UCSD-AML1 (cell line): Measurements from ENCODE around the gene DYRK4.

Experiments used
- DNase-seq: peaks from one replicate; lab custom pipeline; 2025; ENCODE audit not compliant: unreplicated experiment; lab: John Stamatoyannopoulos, UW

DYRK4 gene

GRCh38 chr12:4558171-4558570, 3.8 kb upstream of the DYRK4 start:
- no peak for DNase-seq

GRCh38 chr12:4563336-4563735, 1.3 kb downstream of the DYRK4 start:
- DNase-seq: no peak

GRCh38 chr12:4564818-4565217, 2.8 kb downstream of the DYRK4 start:
- no peak for DNase-seq

- no peak for DNase-seq
Measured at GRCh38 chr12:4566474-4566873, 4.5 kb downstream of the DYRK4 start.

GRCh38 chr12:4567073-4567881, 5.3 kb downstream of the DYRK4 start:
- peak; percentile 19 for DNase-seq

- no peak for DNase-seq
Measured at GRCh38 chr12:4569261-4569660, 7.3 kb downstream of the DYRK4 start.

- DNase-seq: no peak
Measured at GRCh38 chr12:4572680-4573079, 10.7 kb downstream of the DYRK4 start.

- DNase-seq: peak; percentile 25
Measured at GRCh38 chr12:4579305-4580102, 17.5 kb downstream of the DYRK4 start.

GRCh38 chr12:4580281-4580688, 18.3 kb downstream of the DYRK4 start:
- DNase-seq: no peak

- DNase-seq: no peak
Measured at GRCh38 chr12:4584281-4584680, 22.3 kb downstream of the DYRK4 start.

GRCh38 chr12:4584896-4585295, 22.9 kb downstream of the DYRK4 start:
- no peak for DNase-seq

- DNase-seq: no peak
Measured at GRCh38 chr12:4586500-4586899, 24.5 kb downstream of the DYRK4 start.

GRCh38 chr12:4587108-4587507, 25.1 kb downstream of the DYRK4 start:
- DNase-seq: no peak

- no peak for DNase-seq
Measured at GRCh38 chr12:4588916-4589315, 26.9 kb downstream of the DYRK4 start.

GRCh38 chr12:4589941-4590340, 27.9 kb downstream of the DYRK4 start:
- DNase-seq: no peak

GRCh38 chr12:4591180-4591687, 29.2 kb downstream of the DYRK4 start:
- DNase-seq: no peak

- no peak for DNase-seq
Measured at GRCh38 chr12:4595881-4596280, 33.9 kb downstream of the DYRK4 start.

GRCh38 chr12:4603421-4603820, 41.4 kb downstream of the DYRK4 start:
- no peak for DNase-seq

- no peak for DNase-seq
Measured at GRCh38 chr12:4603946-4604345, 41.9 kb downstream of the DYRK4 start.

GRCh38 chr12:4604684-4605193, 42.7 kb downstream of the DYRK4 start:
- DNase-seq: peak; percentile 75

- DNase-seq: no peak
Measured at GRCh38 chr12:4607056-4607455, 45.0 kb downstream of the DYRK4 start.

GRCh38 chr12:4609071-4609470, 47.1 kb downstream of the DYRK4 start:
- DNase-seq: no peak
